HepG2 (cell line): ENCODE measurements around the gene NCDN. TPM values are rescaled to one million over a fixed set of nuclear protein-coding genes. Genes with fewer than 3 reads are reported as not detected.
A peak's percentile ranks its signal among the peaks of the same experiment; 100 is the strongest.

Source experiments
- ARID2 ChIP-seq: sonication (generic); formaldehyde crosslinking; IDR thresholded peaks from 2 replicates; pipeline ENCODE4 v1.8.1; 2022; ENCODE audit warnings: mild to moderate bottlenecking, missing genetic modification reagents, borderline replicate concordance
- BORCS8-MEF2B ChIP-seq: sonication (generic); formaldehyde crosslinking; IDR thresholded peaks from 2 replicates; pipeline ENCODE4 v1.8.0; 2022; ENCODE audit warnings: mild to moderate bottlenecking, missing genetic modification reagents
- CERS6 ChIP-seq: sonication (generic); formaldehyde crosslinking; IDR thresholded peaks from 2 replicates; pipeline ENCODE4 v1.5.0; 2020; ENCODE audit warnings: missing genetic modification reagents
- GPBP1L1 ChIP-seq: sonication (generic); formaldehyde crosslinking; IDR thresholded peaks from 2 replicates; pipeline ENCODE4 v1.5.0; 2020; ENCODE audit warnings: mild to moderate bottlenecking, missing genetic modification reagents
- HBP1 ChIP-seq: IDR thresholded peaks from 2 replicates; pipeline ENCODE4 v1.6.1; 2016; ENCODE audit warnings: low read depth, control low read depth
- HDAC1 ChIP-seq: sonication (generic); formaldehyde crosslinking; IDR thresholded peaks from 2 replicates; pipeline ENCODE4 v1.5.1; 2020; ENCODE audit warnings: mild to moderate bottlenecking, missing genetic modification reagents
- IRF1 ChIP-seq: sonication (generic); formaldehyde crosslinking; IDR thresholded peaks from 2 replicates; pipeline ENCODE4 v1.4.0; 2020; ENCODE audit warnings: low read depth, mild to moderate bottlenecking, missing genetic modification reagents
- KAT2B ChIP-seq: fragments of 150-350 bp; IDR thresholded peaks from 2 replicates; pipeline ENCODE4 v1.6.1; 2014; ENCODE audit warnings: low read depth, low read length, borderline replicate concordance
- KLF15 ChIP-seq: sonication (generic); formaldehyde crosslinking; IDR thresholded peaks from 2 replicates; pipeline ENCODE4 v1.8.1; 2023; ENCODE audit warnings: borderline replicate concordance, mild to moderate bottlenecking, inconsistent platforms, missing genetic modification reagents, mixed read lengths
- NFATC3 ChIP-seq: sonication (generic); formaldehyde crosslinking; IDR thresholded peaks from 2 replicates; pipeline ENCODE4 v1.5.1; 2020; ENCODE audit warnings: mild to moderate bottlenecking, missing genetic modification reagents
- PHF20 ChIP-seq: sonication (generic); formaldehyde crosslinking; IDR thresholded peaks from 2 replicates; pipeline ENCODE4 v1.5.0; 2020; ENCODE audit warnings: mild to moderate bottlenecking, missing genetic modification reagents
- PTBP1 ChIP-seq: fragments of 200-400 bp; formaldehyde crosslinking; IDR thresholded peaks from 2 replicates; pipeline ENCODE4 v1.6.1; 2018; ENCODE audit warnings: low read length, low read depth; ENCODE audit not compliant: poor library complexity, severe bottlenecking
- SALL2 ChIP-seq: sonication (generic); formaldehyde crosslinking; IDR thresholded peaks from 2 replicates; pipeline ENCODE4 v1.8.1; 2023; ENCODE audit warnings: mild to moderate bottlenecking, missing genetic modification reagents, inconsistent platforms
- TEF ChIP-seq: sonication (generic); formaldehyde crosslinking; IDR thresholded peaks from 2 replicates; pipeline ENCODE4 v1.5.0; 2020; ENCODE audit warnings: missing genetic modification reagents
- ZBTB44 ChIP-seq: sonication (generic); formaldehyde crosslinking; IDR thresholded peaks from 2 replicates; pipeline ENCODE4 v1.4.0; 2020; ENCODE audit warnings: missing genetic modification reagents
- ZNF20 ChIP-seq: sonication (generic); formaldehyde crosslinking; IDR thresholded peaks from 2 replicates; pipeline ENCODE4 v1.4.0; 2020; ENCODE audit warnings: mild to moderate bottlenecking, moderate library complexity, missing genetic modification reagents
- ZNF414 ChIP-seq: sonication (generic); formaldehyde crosslinking; IDR thresholded peaks from 2 replicates; pipeline ENCODE4 v1.5.0; 2020; ENCODE audit warnings: missing genetic modification reagents
- ZNF501 ChIP-seq: sonication (generic); formaldehyde crosslinking; IDR thresholded peaks from 2 replicates; pipeline ENCODE4 v1.5.1; 2020; ENCODE audit warnings: mild to moderate bottlenecking, moderate library complexity, missing genetic modification reagents
- ZNF556 ChIP-seq: sonication (generic); formaldehyde crosslinking; IDR thresholded peaks from 2 replicates; pipeline ENCODE4 v1.4.0; 2020; ENCODE audit warnings: mild to moderate bottlenecking, missing genetic modification reagents, borderline replicate concordance
- ZNF704 ChIP-seq: sonication (generic); formaldehyde crosslinking; IDR thresholded peaks from 2 replicates; pipeline ENCODE4 v1.8.1; 2023; ENCODE audit warnings: mild to moderate bottlenecking, inconsistent platforms, moderate library complexity, missing genetic modification reagents, borderline replicate concordance
- polyA plus RNA-seq, 8 experiments: library from polyadenylated mRNA; depleted of rRNA in 3 of 8; stranded (reverse) in 7 of 8; unstranded in 1 of 8; fragments of >200 nt; fragmentation: Illumina TruSeq in 4 of 8; extraction: Trizol in 4 of 8; gene quantifications; 2 replicates each; pipeline versions ENCODE4 v1.2.1 to v1.2.3, GENCODE V29; 2011 to 2016; ENCODE audit warnings: low read depth in 4 of 8, missing spikeins in 1 of 8, mixed read lengths in 1 of 8; ENCODE audit not compliant: insufficient read depth in 1 of 8
- total RNA-seq, 5 experiments: library from RNA; depleted of rRNA; stranded (reverse); fragments of >200 nt; fragmentation: Illumina TruSeq; extraction: Trizol; gene quantifications; 2 replicates each; pipeline ENCODE4 v1.2.3, GENCODE V29; 2016; ENCODE audit warnings: low read depth in 1 of 5

Gene NCDN
- total and polyA plus RNA-seq, 2 of the 13 experiments (the other 11 are each of a cell fraction or from before 2014, with no cell fraction given) = 6.6 to 9.3 TPM

- peak; percentile 28; the same call in 1 of the 2 replicates for TF ChIP-seq HBP1 (CRISPR knock-in tag)
- no peak for TF ChIP-seq GPBP1L1
- no peak for TF ChIP-seq KLF15
- TF ChIP-seq ZNF20 (CRISPR knock-in tag) = no peak
- peak; percentile 83 for TF ChIP-seq PHF20 (CRISPR knock-in tag)
- TF ChIP-seq HDAC1 = peak; percentile 62; the same call in 1 of the 2 replicates
- no peak for TF ChIP-seq ZBTB44
- no peak; the same call in 1 of the 2 replicates for TF ChIP-seq SALL2 (CRISPR knock-in tag)
- no peak for TF ChIP-seq CERS6 (CRISPR knock-in tag)
- 0 out of 2 replicates have a peak, but pooled peaks have one; percentile 56 for TF ChIP-seq ZNF414 (CRISPR knock-in tag)
- TF ChIP-seq PTBP1 = no peak
- TF ChIP-seq ZNF704 (CRISPR knock-in tag) = no peak; the same call in 1 of the 2 replicates
- TF ChIP-seq ARID2 = no peak
- no peak for TF ChIP-seq KAT2B
- TF ChIP-seq ZNF501 (CRISPR knock-in tag) = no peak; the same call in 1 of the 2 replicates
- TF ChIP-seq TEF (CRISPR knock-in tag) = no peak
- TF ChIP-seq NFATC3 (CRISPR knock-in tag) = no peak
- no peak for TF ChIP-seq IRF1 (CRISPR knock-in tag)
- no peak for TF ChIP-seq ZNF556 (CRISPR knock-in tag)
- peak; percentile 73; the same call in 1 of the 2 replicates for TF ChIP-seq BORCS8-MEF2B (CRISPR knock-in tag)
Observed at GRCh38 chr1:35557118-35557610, 435 bp upstream of the NCDN start, which contains the start of gene KIAA0319L (continued).
